Activated CD4-positive, alpha-beta T cell treated with anti-CD3 and anti-CD28 coated beads, Interleukin-2, amount 10 ng/mL, durations not matched to agents 7 days and 5 days (primary cell): ENCODE data around the gene NEDD4. TPM values are rescaled to one million over a fixed set of nuclear protein-coding genes. Genes with fewer than 3 reads are reported as not detected.
"Not testable (repeated sequence)": the region's sequence is repeated elsewhere in the genome, so short reads cannot be mapped to it uniquely, and the experiment has no call there.

Source experiments
- CTCF ChIA-PET: fragments of 350-600 bp; sonication (Branson Sonifier 250); formaldehyde crosslinking; loops from one replicate; lab custom pipeline; 2021; ENCODE audit warnings: antibody characterized with exemption; lab: Charles Lee
- POLR2A ChIA-PET: fragments of 350-600 bp; sonication (Branson Sonifier 250); formaldehyde crosslinking; loops from one replicate; lab custom pipeline; 2021; ENCODE audit warnings: antibody characterized with exemption; lab: Charles Lee
- DNase-seq: peaks from one replicate; pipeline ENCODE4 v3.0.0-alpha.2; 2020
- H3K27ac Mint-ChIP-seq: one replicate; pipeline ENCODE4 v1.8.0; 2021; ENCODE audit warnings: mild to moderate bottlenecking, moderate library complexity, mixed read lengths
- H3K27me3 Mint-ChIP-seq: one replicate; pipeline ENCODE4 v1.8.0; 2021; ENCODE audit warnings: mixed read lengths
- H3K36me3 Mint-ChIP-seq: one replicate; pipeline ENCODE4 v1.8.0; 2021; ENCODE audit warnings: low read depth, mixed read lengths
- H3K4me1 Mint-ChIP-seq: one replicate; pipeline ENCODE4 v1.8.0; 2021; ENCODE audit warnings: mixed read lengths
- H3K4me3 Mint-ChIP-seq: one replicate; pipeline ENCODE4 v1.8.0; 2021; ENCODE audit warnings: mild to moderate bottlenecking, moderate library complexity, mixed read lengths
- H3K9me3 Mint-ChIP-seq: one replicate; pipeline ENCODE4 v1.8.0; 2021; ENCODE audit warnings: mixed read lengths
- total RNA-seq, 2 experiments: library from RNA; stranded (reverse); gene quantifications; one replicate each; pipeline ENCODE4 v1.2.3, GENCODE V29; 2021

Gene NEDD4
- total RNA-seq, 2 experiments from 2014 or later, result 8.7 to 11.1 TPM

- H3K4me1 Mint-ChIP-seq, result peaks cover 6% of the 10 kb centered on the region
Observed at GRCh38 chr15:55823699-55824340, 169.6 kb downstream of the NEDD4 start.

GRCh38 chr15:55823191-55823670 lies 170.2 kb downstream of the NEDD4 start:
- no peak overlapping the region for H3K4me3 Mint-ChIP-seq
- ChIA-PET CTCF (no interaction called here), POLR2A (no interaction called here)
- H3K27ac Mint-ChIP-seq, result no peak overlapping the region
- H3K27me3 Mint-ChIP-seq, result no peaks in the 10 kb centered on the region
- peaks cover 2% of the 10 kb centered on the region for H3K9me3 Mint-ChIP-seq
- H3K36me3 Mint-ChIP-seq, result no peaks in the 10 kb centered on the region
- H3K4me1 Mint-ChIP-seq, result peaks cover 3% of the 10 kb centered on the region
- DNase-seq, result no peak

More at GRCh38 chr15:55823699-55824340, 169.6 kb downstream of the NEDD4 start:
- ChIA-PET CTCF (no interaction called here), POLR2A (no interaction called here)
- peaks cover 2% of the 10 kb centered on the region for H3K9me3 Mint-ChIP-seq
- H3K27me3 Mint-ChIP-seq, result no peaks in the 10 kb centered on the region
- no peak overlapping the region for H3K27ac Mint-ChIP-seq
- no peak overlapping the region for H3K4me3 Mint-ChIP-seq
- H3K36me3 Mint-ChIP-seq, result no peaks in the 10 kb centered on the region
- DNase-seq, result no peak

DNA sequence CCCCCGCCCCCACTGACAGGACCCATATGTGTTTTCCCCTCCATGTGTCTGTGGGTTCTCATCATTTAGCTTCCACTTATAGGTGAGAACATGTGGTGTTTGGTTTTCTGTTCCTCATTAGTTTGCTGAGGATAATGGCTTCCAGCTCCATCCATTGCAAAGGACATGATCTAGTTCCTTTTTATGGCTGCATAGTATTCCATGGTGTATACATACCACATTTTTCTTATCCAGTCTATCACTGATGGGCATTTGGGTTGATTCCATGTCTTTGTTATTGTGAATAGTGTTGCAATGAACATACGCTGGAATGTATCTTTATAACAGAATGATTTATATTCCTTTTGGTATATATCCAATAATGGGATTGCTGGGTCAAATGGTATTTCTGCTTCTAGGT lies 171.7 kb downstream of the NEDD4 start:
- H3K9me3 Mint-ChIP-seq, DNase-seq, H3K27me3 Mint-ChIP-seq, CTCF ChIA-PET, H3K4me1 Mint-ChIP-seq, POLR2A ChIA-PET, H3K27ac Mint-ChIP-seq, H3K36me3 Mint-ChIP-seq, H3K4me3 Mint-ChIP-seq: not testable (repeated sequence)

DNA sequence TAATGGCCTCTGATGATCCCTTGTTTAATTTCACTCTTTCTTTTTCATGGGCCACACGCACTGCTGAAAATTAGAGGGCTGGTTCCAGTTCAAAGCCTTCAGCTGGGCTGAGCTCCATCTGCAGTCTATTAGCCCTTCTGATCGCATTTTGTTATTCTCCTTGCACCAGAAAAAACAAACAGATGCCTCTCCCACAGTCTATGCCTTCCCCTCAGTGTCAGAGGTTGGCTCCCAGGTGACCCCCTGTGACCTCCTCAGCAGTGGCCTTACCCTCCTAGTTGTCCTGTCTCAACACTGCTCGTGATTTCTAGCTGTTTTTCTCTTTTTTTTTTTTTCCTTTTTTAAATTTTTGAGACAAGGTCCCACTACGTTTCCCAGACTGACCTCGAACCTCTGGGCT lies 173.4 kb downstream of the NEDD4 start:
- no peaks in the 10 kb centered on the region for H3K36me3 Mint-ChIP-seq
- ChIA-PET POLR2A (no interaction called here), CTCF (interaction anchor here (0.5 to 0.7 kb wide), 2 partner anchors 17 to 901 kb away, joined by 3 to 4 read pairs; no protein-coding TSS in a partner anchor)
- DNase-seq, result no peak
- H3K27me3 Mint-ChIP-seq, result no peaks in the 10 kb centered on the region
- H3K9me3 Mint-ChIP-seq, result peaks cover 2% of the 10 kb centered on the region
- H3K27ac Mint-ChIP-seq, result no peak overlapping the region
- no peaks in the 10 kb centered on the region for H3K4me1 Mint-ChIP-seq
- H3K4me3 Mint-ChIP-seq, result no peak overlapping the region

- Mint-ChIP-seq H3K27me3 (no peaks in the 10 kb centered on the region), H3K4me1 (no peaks in the 10 kb centered on the region), H3K36me3 (no peaks in the 10 kb centered on the region), H3K27ac (no peak overlapping the region), H3K9me3 (peaks cover 2% of the 10 kb centered on the region), H3K4me3 (no peak overlapping the region)
- CTCF ChIA-PET, result interaction anchor here (0.6 to 0.7 kb wide), 2 partner anchors 359 to 406 kb away, joined by 3 read pairs; no protein-coding TSS in a partner anchor
- no peak for DNase-seq
- POLR2A ChIA-PET, result no interaction called here
Observed at GRCh38 chr15:55819397-55820034, 173.9 kb downstream of the NEDD4 start.

- H3K27ac Mint-ChIP-seq, result no peak overlapping the region
- POLR2A ChIA-PET, result interaction anchor here (0.6 kb wide), 1 partner anchor 9 kb away, joined by 5 read pairs; no protein-coding TSS in a partner anchor
- CTCF ChIA-PET, result interaction anchor here (0.5 kb wide), 1 partner anchor 12 kb away, joined by 5 read pairs; no protein-coding TSS in a partner anchor
Observed at GRCh38 chr15:55816017-55816416, 177.4 kb downstream of the NEDD4 start.

DNA sequence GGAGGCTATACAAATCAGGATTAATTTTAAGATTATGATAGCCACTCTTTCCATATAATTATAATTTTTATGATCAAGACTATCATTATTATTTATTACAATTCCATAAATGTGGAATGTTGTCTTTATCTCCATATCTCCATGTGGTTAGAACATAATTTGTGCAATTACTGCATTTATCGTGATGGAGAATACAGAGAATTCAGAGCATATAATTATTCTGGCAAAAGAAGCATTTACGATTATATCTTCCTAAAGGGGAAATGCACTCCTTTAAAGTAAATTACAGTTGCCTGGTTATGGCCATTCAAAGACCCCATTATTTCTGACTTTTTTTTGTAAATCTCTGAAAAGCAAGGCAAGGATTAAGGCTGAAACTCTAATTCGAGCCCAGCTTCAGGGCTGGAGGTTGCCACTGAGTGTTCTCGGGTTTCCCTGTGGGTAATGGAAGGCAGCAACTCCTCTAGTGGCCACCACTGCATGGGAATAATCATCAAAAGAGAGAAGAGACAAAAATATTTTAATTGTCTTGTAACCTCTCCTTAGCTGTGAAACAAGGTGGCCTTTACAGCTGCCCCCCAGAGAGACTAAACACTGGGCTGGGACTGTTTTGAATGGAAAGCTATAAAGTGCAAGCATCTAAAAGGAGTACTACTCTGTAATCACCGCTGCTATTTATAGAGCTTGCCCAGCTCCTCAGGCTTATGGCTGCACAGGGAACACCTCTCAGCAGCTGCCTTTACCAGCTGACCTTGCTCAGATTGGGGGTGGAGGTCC lies 190.6 kb downstream of the NEDD4 start:
- no peaks in the 10 kb centered on the region for H3K36me3 Mint-ChIP-seq
- peaks cover 11% of the 10 kb centered on the region for H3K27me3 Mint-ChIP-seq
- no peak for DNase-seq
- H3K27ac Mint-ChIP-seq, result no peak overlapping the region
- no peak overlapping the region for H3K4me3 Mint-ChIP-seq
- no peaks in the 10 kb centered on the region for H3K9me3 Mint-ChIP-seq
- peaks cover 3% of the 10 kb centered on the region for H3K4me1 Mint-ChIP-seq
- ChIA-PET POLR2A (no interaction called here), CTCF (interaction anchor here (0.7 to 1.1 kb wide), 2 partner anchors 15 to 17 kb away, joined by 3 to 4 read pairs; no protein-coding TSS in a partner anchor)

More at GRCh38 chr15:55816017-55816416, 177.4 kb downstream of the NEDD4 start:
- Mint-ChIP-seq H3K4me3 (no peak overlapping the region), H3K27me3 (no peaks in the 10 kb centered on the region), H3K9me3 (no peaks in the 10 kb centered on the region), H3K4me1 (no peaks in the 10 kb centered on the region), H3K36me3 (no peaks in the 10 kb centered on the region)
- no peak for DNase-seq

DNA sequence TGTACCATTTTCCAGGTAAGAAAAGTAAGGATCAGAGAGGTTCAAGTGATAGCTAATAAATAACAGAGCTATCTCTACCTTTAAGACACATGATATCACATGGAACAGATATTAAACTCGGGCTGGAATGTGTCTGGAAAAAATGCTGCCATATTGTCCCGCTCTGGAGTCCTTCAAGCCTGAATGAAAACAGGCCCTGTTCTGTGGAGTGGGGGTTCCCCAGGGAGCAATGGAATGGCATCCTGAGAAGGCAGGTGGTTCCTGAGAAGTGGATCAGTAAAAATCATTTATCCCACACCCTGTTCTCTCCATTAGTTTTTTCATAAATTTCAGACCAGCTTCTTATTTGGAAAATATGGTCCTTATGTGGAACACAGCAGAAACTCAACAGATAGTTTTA lies 193.2 kb downstream of the NEDD4 start:
- H3K27me3 Mint-ChIP-seq, result peaks cover 15% of the 10 kb centered on the region
- ChIA-PET CTCF (interaction anchor here (1.0 kb wide), 1 partner anchor 9 kb away, joined by 3 read pairs; no protein-coding TSS in a partner anchor), POLR2A (no interaction called here)
- no peak overlapping the region for H3K4me3 Mint-ChIP-seq
- H3K4me1 Mint-ChIP-seq, result peaks cover 3% of the 10 kb centered on the region
- no peaks in the 10 kb centered on the region for H3K36me3 Mint-ChIP-seq
- H3K27ac Mint-ChIP-seq, result no peak overlapping the region
- DNase-seq, result no peak
- no peaks in the 10 kb centered on the region for H3K9me3 Mint-ChIP-seq

DNA sequence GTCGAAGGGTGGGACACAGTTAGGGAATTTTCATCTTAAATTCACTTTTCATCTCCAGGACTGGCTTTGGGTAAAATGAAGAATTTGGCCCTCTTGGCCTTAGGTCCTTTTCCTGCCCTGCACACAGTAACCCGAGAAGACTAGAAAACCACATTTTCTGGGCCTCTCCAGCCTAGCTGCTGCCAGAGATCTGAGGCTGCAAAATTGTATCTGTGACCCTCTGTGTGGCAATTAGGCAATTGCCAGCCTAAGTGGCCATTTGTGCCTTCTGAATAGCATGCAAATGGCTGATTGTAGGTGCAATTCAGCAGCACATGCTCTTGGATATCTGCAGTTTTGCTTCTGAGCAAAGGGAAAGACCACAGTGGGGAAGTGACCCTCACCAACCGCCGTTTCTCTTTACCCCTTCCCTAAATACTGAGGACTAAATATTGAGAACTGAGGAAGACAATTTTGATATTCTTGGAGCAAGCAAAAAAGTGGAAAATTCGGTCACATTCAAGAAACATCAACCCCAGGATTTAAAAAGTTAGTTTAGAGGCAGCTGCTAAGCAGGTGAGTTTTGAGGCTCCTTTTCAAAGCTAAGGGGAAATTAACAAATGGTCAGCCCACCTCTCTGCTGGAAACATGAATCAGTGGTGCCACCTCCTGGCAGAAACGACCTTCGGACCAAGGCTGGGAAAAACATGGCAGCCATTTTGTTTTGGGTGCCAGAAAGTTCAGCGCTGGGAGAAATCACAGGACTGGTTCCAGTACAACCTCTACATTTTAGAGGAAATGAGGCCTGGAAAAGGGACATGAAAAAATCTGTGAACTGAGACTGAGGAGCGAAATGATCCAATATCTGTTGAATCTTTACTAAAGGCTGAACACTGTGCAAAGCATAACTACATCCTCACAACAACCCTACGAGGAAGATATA lies 193.9 kb downstream of the NEDD4 start:
- no peak overlapping the region for H3K4me3 Mint-ChIP-seq
- CTCF ChIA-PET, result interaction anchor here (0.7 to 1.0 kb wide), 2 partner anchors 10 to 16 kb away, joined by 3 to 4 read pairs; no protein-coding TSS in a partner anchor
- peaks cover 12% of the 10 kb centered on the region for H3K27me3 Mint-ChIP-seq
- POLR2A ChIA-PET, result no interaction called here
- H3K4me1 Mint-ChIP-seq, result peaks cover 3% of the 10 kb centered on the region
- H3K27ac Mint-ChIP-seq, result no peak overlapping the region
- no peak for DNase-seq
- no peaks in the 10 kb centered on the region for H3K9me3 Mint-ChIP-seq
- H3K36me3 Mint-ChIP-seq, result no peaks in the 10 kb centered on the region

DNA sequence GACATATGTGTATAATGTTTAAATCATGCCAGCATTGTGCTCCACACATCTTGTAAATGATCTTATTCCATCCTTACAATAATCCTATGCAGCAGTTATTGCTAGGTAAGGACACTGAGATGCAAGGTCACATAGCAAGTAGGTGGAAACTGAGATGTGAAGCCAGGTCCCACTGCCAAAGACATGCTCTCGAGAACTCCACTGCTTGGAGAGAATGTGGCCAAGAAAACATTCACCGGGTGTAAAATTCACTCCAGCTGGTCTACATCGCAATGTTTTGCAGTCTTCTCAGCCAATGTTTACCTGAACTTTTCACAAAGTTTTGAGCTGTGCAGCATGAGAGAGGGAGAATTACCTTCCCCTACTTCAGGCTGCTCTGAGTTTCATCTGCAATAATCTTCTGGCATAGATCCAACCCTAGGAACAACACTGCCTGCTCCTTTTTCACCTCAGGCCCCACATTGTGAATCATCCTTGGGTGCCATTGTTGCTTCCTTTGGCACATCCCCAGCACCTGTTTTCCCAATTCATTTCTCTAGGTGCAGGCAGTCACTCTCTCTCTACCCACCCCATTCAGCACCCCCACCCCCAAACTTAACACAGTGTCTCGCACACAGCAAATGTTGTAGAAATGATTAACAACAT lies 197.0 kb downstream of the NEDD4 start:
- Mint-ChIP-seq H3K4me1 (peaks cover 3% of the 10 kb centered on the region), H3K36me3 (no peaks in the 10 kb centered on the region), H3K27me3 (peaks cover 9% of the 10 kb centered on the region), H3K9me3 (peaks cover 3% of the 10 kb centered on the region), H3K27ac (no peak overlapping the region), H3K4me3 (no peak overlapping the region)
- ChIA-PET CTCF (interaction anchor here (0.7 kb wide), 1 partner anchor 508 kb away, joined by 4 read pairs; no protein-coding TSS in a partner anchor), POLR2A (no interaction called here)
- no peak for DNase-seq

DNA sequence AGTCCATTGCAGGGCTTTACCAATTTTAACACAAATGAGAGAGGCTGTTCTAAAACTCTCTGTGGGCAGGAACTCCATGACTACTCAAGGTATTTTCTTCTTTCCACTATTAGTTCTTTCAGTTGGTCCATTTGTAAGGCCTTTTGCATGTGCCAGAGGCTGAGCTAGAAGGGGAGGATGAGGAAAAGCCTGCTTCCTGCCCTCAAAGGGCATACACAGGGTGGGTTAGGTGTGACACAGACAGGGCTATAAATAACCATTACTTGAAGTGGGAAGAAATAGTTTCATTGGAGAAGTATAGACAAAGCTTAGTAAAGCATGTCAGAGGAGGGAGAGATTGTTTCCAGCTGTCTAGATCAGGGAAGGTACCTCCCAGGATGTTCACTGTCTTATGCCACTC lies 198.4 kb downstream of the NEDD4 start:
- CTCF ChIA-PET, result no interaction called here
- Mint-ChIP-seq H3K36me3 (no peaks in the 10 kb centered on the region), H3K4me3 (no peak overlapping the region), H3K27me3 (peaks cover 9% of the 10 kb centered on the region), H3K9me3 (peaks cover 3% of the 10 kb centered on the region), H3K27ac (no peak overlapping the region), H3K4me1 (peaks cover 3% of the 10 kb centered on the region)
- POLR2A ChIA-PET, result no interaction called here
- no peak for DNase-seq
